Measurements from ENCODE around the gene MICB.

DNA sequence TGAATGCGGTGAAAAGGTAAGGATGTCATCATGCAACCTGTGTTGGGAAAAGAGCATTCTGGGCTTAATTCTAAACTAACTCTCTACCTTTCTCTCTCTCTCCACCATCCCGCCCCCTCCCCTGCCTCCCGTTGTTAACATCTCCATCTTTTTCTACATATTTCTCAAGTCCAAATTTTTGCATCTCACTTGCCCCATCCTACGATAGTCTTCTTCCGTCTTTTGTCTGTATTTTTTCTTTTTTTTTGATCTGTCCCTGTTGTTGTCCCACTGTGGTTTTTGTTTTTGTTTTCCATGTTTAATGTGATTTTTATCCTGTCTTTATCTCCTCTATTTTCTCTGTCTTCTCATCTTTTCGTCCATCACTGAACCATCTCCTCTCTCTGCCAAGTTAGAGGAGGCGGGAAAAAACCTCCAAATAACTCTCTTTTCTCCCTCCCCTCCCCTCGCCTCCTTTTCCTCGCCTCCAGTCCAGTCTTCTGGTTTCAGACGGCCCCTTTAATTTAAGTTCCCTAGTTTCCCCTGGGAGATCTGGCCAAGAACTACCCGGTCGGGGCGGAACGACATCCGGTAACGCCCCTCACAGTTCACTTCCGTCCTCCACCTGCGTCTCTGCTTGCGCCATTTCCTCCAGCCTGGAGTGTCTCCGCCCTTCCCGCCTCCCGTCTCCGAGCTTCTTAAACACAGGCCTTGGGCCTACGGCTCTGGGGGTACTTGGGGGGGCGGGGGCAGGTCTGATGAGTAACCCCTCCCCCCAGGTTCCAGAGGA is 49.2 kb downstream of the MICB start, which contains the start of gene NFKBIL1:
- TF ChIP-seq, protein P1, sequence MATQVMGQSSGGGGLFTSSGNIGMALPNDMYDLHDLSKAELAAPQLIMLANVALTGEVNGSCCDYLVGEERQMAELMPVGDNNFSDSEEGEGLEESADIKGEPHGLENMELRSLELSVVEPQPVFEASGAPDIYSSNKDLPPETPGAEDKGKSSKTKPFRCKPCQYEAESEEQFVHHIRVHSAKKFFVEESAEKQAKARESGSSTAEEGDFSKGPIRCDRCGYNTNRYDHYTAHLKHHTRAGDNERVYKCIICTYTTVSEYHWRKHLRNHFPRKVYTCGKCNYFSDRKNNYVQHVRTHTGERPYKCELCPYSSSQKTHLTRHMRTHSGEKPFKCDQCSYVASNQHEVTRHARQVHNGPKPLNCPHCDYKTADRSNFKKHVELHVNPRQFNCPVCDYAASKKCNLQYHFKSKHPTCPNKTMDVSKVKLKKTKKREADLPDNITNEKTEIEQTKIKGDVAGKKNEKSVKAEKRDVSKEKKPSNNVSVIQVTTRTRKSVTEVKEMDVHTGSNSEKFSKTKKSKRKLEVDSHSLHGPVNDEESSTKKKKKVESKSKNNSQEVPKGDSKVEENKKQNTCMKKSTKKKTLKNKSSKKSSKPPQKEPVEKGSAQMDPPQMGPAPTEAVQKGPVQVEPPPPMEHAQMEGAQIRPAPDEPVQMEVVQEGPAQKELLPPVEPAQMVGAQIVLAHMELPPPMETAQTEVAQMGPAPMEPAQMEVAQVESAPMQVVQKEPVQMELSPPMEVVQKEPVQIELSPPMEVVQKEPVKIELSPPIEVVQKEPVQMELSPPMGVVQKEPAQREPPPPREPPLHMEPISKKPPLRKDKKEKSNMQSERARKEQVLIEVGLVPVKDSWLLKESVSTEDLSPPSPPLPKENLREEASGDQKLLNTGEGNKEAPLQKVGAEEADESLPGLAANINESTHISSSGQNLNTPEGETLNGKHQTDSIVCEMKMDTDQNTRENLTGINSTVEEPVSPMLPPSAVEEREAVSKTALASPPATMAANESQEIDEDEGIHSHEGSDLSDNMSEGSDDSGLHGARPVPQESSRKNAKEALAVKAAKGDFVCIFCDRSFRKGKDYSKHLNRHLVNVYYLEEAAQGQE (IDR thresholded peaks at IDR 0.05; ENCODE audit: low read depth) = no peak
- TF ChIP-seq EP300 (IDR thresholded peaks at IDR 0.05; ENCODE audit: borderline replicate concordance) (no peak), YY1 (IDR thresholded peaks at IDR 0.05; ENCODE audit: low read depth) (peak; percentile 76), TEAD4 (IDR thresholded peaks at IDR 0.05) (no peak), NFIC (IDR thresholded peaks at IDR 0.05) (peak; percentile 50), CEBPB (IDR thresholded peaks at IDR 0.05) (0 out of 2 replicates have a peak, but pooled peaks have one; percentile 29), EGR1 (IDR thresholded peaks at IDR 0.05) (no peak)
- TF ChIP-seq, protein P2, sequence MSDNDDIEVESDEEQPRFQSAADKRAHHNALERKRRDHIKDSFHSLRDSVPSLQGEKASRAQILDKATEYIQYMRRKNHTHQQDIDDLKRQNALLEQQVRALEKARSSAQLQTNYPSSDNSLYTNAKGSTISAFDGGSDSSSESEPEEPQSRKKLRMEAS (IDR thresholded peaks at IDR 0.05) = peak; percentile 56
- TF ChIP-seq, protein P3, sequence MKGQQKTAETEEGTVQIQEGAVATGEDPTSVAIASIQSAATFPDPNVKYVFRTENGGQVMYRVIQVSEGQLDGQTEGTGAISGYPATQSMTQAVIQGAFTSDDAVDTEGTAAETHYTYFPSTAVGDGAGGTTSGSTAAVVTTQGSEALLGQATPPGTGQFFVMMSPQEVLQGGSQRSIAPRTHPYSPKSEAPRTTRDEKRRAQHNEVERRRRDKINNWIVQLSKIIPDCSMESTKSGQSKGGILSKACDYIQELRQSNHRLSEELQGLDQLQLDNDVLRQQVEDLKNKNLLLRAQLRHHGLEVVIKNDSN (IDR thresholded peaks at IDR 0.05) = no peak

Measured in Ishikawa (cell line).